GM23338 (cell line): ENCODE measurements around the gene TEX30. TPM values are rescaled to one million over a fixed set of nuclear protein-coding genes. Genes with fewer than 3 reads are reported as not detected.

Source experiments
- ATAC-seq: fragments of 200-7000 bp; cut with Tn5 transposase; 3 replicates; pipeline ENCODE4 v1.9.1; 2020
- DNase-seq: peaks from one replicate; pipeline ENCODE4 v3.0.0-alpha.2; 2015; ENCODE audit warnings: low spot score
- H2AFZ ChIP-seq: fragments of 200-600 bp; sonication (generic); 2 replicates; pipeline ENCODE4 v1.8.0; 2016; ENCODE audit warnings: antibody characterized with exemption, mild to moderate bottlenecking, moderate library complexity
- H3F3A ChIP-seq: fragments of 200-600 bp; sonication (generic); replicated peaks from 2 replicates; pipeline ENCODE4 v1.8.0; 2017; ENCODE audit warnings: antibody characterized with exemption, mixed run types, low read depth
- H3K27ac ChIP-seq: fragments of 200-600 bp; sonication (generic); 2 replicates; pipeline ENCODE4 v1.6.1; 2016; ENCODE audit warnings: low read depth
- H3K27me3 ChIP-seq: fragments of 200-600 bp; sonication (generic); 2 replicates; pipeline ENCODE4 v1.8.0; 2016; ENCODE audit warnings: mild to moderate bottlenecking, mixed run types, moderate library complexity; ENCODE audit not compliant: insufficient read depth
- H3K36me3 ChIP-seq: fragments of 200-600 bp; sonication (generic); 2 replicates; pipeline ENCODE4 v1.8.0; 2016; ENCODE audit warnings: mild to moderate bottlenecking; ENCODE audit not compliant: insufficient read depth
- H3K4me1 ChIP-seq: fragments of 200-600 bp; sonication (generic); 2 replicates; pipeline ENCODE4 v1.8.0; 2016; ENCODE audit warnings: mild to moderate bottlenecking, moderate library complexity; ENCODE audit not compliant: insufficient read depth
- H3K4me2 ChIP-seq: fragments of 200-600 bp; sonication (generic); 2 replicates; pipeline ENCODE4 v1.7.1; 2017; ENCODE audit warnings: mixed run types
- H3K4me3 ChIP-seq: fragments of 200-600 bp; sonication (generic); 2 replicates; pipeline ENCODE4 v1.6.1; 2016; ENCODE audit warnings: mixed run types
- H3K79me2 ChIP-seq: fragments of 200-600 bp; sonication (generic); replicated peaks from 2 replicates; pipeline ENCODE4 v1.8.0; 2017; ENCODE audit warnings: mild to moderate bottlenecking; ENCODE audit not compliant: insufficient read depth
- H3K9me2 ChIP-seq: fragments of 200-600 bp; sonication (generic); 2 replicates; pipeline ENCODE4 v1.8.0; 2017; ENCODE audit not compliant: insufficient read depth
- H4K20me1 ChIP-seq: fragments of 200-600 bp; sonication (generic); replicated peaks from 2 replicates; pipeline ENCODE4 v1.8.0; 2017; ENCODE audit warnings: mild to moderate bottlenecking; ENCODE audit not compliant: insufficient read depth
- H3K27ac Mint-ChIP-seq: 2 replicates; pipeline ENCODE4 v1.8.0; 2020; ENCODE audit warnings: inconsistent platforms, mild to moderate bottlenecking, moderate library complexity, mixed read lengths
- H3K27me3 Mint-ChIP-seq: 3 replicates; pipeline ENCODE4 v1.8.0; 2022; ENCODE audit warnings: low read depth, mild to moderate bottlenecking, moderate library complexity, mixed read lengths, inconsistent platforms; ENCODE audit not compliant: insufficient read depth, poor library complexity
- H3K36me3 Mint-ChIP-seq: 3 replicates; pipeline ENCODE4 v1.8.0; 2021; ENCODE audit warnings: low read depth, mild to moderate bottlenecking, inconsistent platforms, moderate library complexity, mixed read lengths
- H3K4me1 Mint-ChIP-seq: 3 replicates; pipeline ENCODE4 v1.8.0; 2020; ENCODE audit warnings: mild to moderate bottlenecking, inconsistent platforms, mixed read lengths
- H3K4me3 Mint-ChIP-seq: 3 replicates; pipeline ENCODE4 v1.8.0; 2021; ENCODE audit warnings: moderate library complexity, mild to moderate bottlenecking, inconsistent platforms, mixed read lengths
- H3K9me3 Mint-ChIP-seq: 3 replicates; pipeline ENCODE4 v1.8.0; 2020; ENCODE audit warnings: moderate library complexity, mild to moderate bottlenecking, inconsistent platforms, mixed read lengths
- CREB1 ChIP-seq: fragments of 250-450 bp; sonication (Bioruptor Pico); IDR thresholded peaks from 2 replicates; pipeline ENCODE4 v1.5.0; 2020; ENCODE audit warnings: low read depth, mild to moderate bottlenecking, moderate library complexity
- EZH2 ChIP-seq: fragments of 200-600 bp; sonication (generic); IDR thresholded peaks from one replicate; pipeline ENCODE4 v1.8.0; 2017; ENCODE audit warnings: antibody characterized with exemption, mild to moderate bottlenecking, low read depth; ENCODE audit not compliant: unreplicated experiment
- EZH2phosphoT487 ChIP-seq: fragments of 200-600 bp; sonication (generic); IDR thresholded peaks from one replicate; pipeline ENCODE4 v1.8.1; 2018; ENCODE audit warnings: antibody characterized with exemption; ENCODE audit not compliant: unreplicated experiment
- JUNB ChIP-seq: IDR thresholded peaks from one replicate; pipeline ENCODE4 v1.6.1; 2016; ENCODE audit warnings: antibody characterized with exemption; ENCODE audit not compliant: unreplicated experiment
- NANOG ChIP-seq: IDR thresholded peaks from 2 replicates; pipeline ENCODE4 v1.6.1; 2016; ENCODE audit warnings: antibody characterized with exemption, borderline replicate concordance
- POLR2AphosphoS5 ChIP-seq: IDR thresholded peaks from 2 replicates; pipeline ENCODE4 v1.6.1; 2016; ENCODE audit warnings: antibody characterized with exemption, low read depth
- STAT1 ChIP-seq: IDR thresholded peaks from one replicate; pipeline ENCODE4 v1.6.1; 2016; ENCODE audit warnings: antibody characterized with exemption; ENCODE audit not compliant: unreplicated experiment
- ZNF331 ChIP-seq: fragments of 250-450 bp; sonication (Bioruptor Pico); IDR thresholded peaks from 2 replicates; pipeline ENCODE4 v1.5.0; 2020; ENCODE audit warnings: low read depth, mild to moderate bottlenecking, moderate library complexity
- polyA plus RNA-seq: library from polyadenylated mRNA; unstranded; fragments of >200 nt; fragmentation: Nextera tagmentation; extraction: Ambion mirVana; gene quantifications from 2 replicates; pipeline ENCODE4 v1.2.1, GENCODE V29; 2016
- total RNA-seq: library from RNA; depleted of rRNA; stranded (reverse); fragments of >200 nt; shearing (Covaris generic); gene quantifications from 2 replicates; pipeline ENCODE4 v1.2.3, GENCODE V29; 2014
- TF ChIP-seq, protein P1 (sequence below): IDR thresholded peaks from one replicate; pipeline ENCODE4 v1.6.1; 2018; ENCODE audit warnings: antibody characterized with exemption; ENCODE audit not compliant: unreplicated experiment
- TF ChIP-seq, protein P2 (sequence below): IDR thresholded peaks from 2 replicates; pipeline ENCODE4 v1.6.1; 2016; ENCODE audit warnings: antibody characterized with exemption

Gene TEX30
- total and polyA plus RNA-seq, 2 experiments from 2014 or later: 6.3 to 28.2 TPM

DNA sequence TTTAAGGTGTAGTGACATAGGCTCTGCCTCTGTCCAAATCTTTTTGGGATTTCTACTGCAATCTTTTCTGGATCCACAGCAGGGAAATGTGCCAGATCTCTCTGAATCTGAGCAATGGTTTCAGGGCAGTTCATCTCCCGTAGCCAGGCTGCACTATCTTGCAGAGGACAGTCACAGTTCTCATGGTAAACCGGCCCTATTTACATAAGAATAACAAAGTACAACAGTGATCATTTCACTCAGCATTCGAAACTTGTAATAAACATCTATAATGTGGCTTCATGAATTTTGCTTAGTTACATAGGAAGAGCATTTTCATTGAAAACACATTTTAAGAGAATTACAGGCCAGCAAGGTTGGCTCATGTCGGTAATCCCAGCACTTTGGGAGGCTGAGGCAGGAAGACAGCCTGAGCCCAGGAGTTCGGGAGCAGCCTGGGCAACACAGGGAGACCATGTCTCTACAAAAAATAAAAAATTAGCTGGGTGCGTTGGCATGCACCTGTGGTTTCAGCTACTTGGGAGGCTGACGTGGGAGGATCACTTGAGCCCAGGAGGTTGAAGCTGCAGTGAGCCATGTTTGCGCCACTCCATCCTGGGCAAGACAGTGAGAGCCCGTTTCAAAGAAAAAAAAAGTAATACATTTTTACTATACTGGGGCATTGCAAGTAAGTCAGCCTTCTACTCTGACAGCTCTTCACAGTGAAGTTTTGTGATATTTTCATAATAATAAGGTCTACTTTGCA is 20.2 kb upstream of the TEX30 start:
- Histone ChIP-seq H3K79me2 (peaks cover 9% of the 10 kb centered on the region; the same call in 1 of the 2 replicates), H2AFZ (no peak overlapping the region), H3F3A (no peaks in the 10 kb centered on the region; the same call in 1 of the 2 replicates), H3K27ac (peak overlapping the region; percentile 40), H3K4me1 (peaks cover 30% of the 10 kb centered on the region), H3K4me2 (peak overlapping the region; percentile 5), H3K27me3 (peaks cover 20% of the 10 kb centered on the region), H3K36me3 (peaks cover 3% of the 10 kb centered on the region; the same call in 1 of the 2 replicates), H3K4me3 (peak overlapping the region; percentile 21), H4K20me1 (peaks cover 6% of the 10 kb centered on the region; the same call in 1 of the 2 replicates), H3K9me2 (no peaks in the 10 kb centered on the region)
- H3K9me3 Mint-ChIP-seq: no peaks in the 10 kb centered on the region
- H3K4me1 Mint-ChIP-seq: peaks cover 24% of the 10 kb centered on the region
- no peak overlapping the region for H3K27ac Mint-ChIP-seq
- peak overlapping the region; percentile 27 for H3K4me3 Mint-ChIP-seq
- DNase-seq (peak; percentile 64), ATAC-seq (peak; percentile 95)
- TF ChIP-seq EZH2 (no peak), NANOG (peak; percentile 84)
- peaks cover 17% of the 10 kb centered on the region for H3K36me3 Mint-ChIP-seq
- peaks cover 11% of the 10 kb centered on the region for H3K27me3 Mint-ChIP-seq

DNA sequence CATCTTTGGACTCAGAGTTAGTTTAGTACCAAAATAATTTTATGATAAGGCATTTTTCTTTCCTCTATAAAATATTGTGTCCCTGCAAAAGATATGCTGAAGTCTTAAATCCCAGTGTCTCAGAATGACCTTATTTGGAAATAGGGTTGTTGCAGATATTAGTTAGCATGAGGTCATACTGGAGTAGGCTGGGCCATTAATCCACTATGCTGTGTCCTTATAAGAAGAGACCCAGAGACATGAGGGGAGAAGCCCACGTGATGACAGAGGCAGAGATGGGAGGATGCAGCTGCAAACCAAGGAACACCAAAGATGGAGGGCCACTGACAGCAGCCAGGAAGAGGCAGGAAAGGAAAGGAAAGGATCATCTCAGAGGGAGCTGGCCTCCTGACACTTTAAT is 18.8 kb upstream of the TEX30 start:
- H3K4me1 Mint-ChIP-seq: peaks cover 24% of the 10 kb centered on the region
- Histone ChIP-seq H2AFZ (no peak overlapping the region), H3K27me3 (peaks cover 10% of the 10 kb centered on the region), H3K36me3 (peaks cover 3% of the 10 kb centered on the region; the same call in 1 of the 2 replicates), H3K4me1 (peaks cover 24% of the 10 kb centered on the region), H3K27ac (no peak overlapping the region), H3K79me2 (peaks cover 6% of the 10 kb centered on the region; the same call in 1 of the 2 replicates), H3K4me3 (no peak overlapping the region), H4K20me1 (peaks cover 6% of the 10 kb centered on the region; the same call in 1 of the 2 replicates), H3K4me2 (no peak overlapping the region), H3F3A (no peaks in the 10 kb centered on the region; the same call in 1 of the 2 replicates), H3K9me2 (no peaks in the 10 kb centered on the region)
- no peak for ATAC-seq
- H3K27me3 Mint-ChIP-seq: peaks cover 11% of the 10 kb centered on the region
- no peak for DNase-seq
- H3K9me3 Mint-ChIP-seq: no peaks in the 10 kb centered on the region
- H3K36me3 Mint-ChIP-seq: peaks cover 24% of the 10 kb centered on the region
- H3K4me3 Mint-ChIP-seq: no peak overlapping the region; the same call in 2 of the 3 replicates
- no peak overlapping the region for H3K27ac Mint-ChIP-seq
- TF ChIP-seq, protein P1, sequence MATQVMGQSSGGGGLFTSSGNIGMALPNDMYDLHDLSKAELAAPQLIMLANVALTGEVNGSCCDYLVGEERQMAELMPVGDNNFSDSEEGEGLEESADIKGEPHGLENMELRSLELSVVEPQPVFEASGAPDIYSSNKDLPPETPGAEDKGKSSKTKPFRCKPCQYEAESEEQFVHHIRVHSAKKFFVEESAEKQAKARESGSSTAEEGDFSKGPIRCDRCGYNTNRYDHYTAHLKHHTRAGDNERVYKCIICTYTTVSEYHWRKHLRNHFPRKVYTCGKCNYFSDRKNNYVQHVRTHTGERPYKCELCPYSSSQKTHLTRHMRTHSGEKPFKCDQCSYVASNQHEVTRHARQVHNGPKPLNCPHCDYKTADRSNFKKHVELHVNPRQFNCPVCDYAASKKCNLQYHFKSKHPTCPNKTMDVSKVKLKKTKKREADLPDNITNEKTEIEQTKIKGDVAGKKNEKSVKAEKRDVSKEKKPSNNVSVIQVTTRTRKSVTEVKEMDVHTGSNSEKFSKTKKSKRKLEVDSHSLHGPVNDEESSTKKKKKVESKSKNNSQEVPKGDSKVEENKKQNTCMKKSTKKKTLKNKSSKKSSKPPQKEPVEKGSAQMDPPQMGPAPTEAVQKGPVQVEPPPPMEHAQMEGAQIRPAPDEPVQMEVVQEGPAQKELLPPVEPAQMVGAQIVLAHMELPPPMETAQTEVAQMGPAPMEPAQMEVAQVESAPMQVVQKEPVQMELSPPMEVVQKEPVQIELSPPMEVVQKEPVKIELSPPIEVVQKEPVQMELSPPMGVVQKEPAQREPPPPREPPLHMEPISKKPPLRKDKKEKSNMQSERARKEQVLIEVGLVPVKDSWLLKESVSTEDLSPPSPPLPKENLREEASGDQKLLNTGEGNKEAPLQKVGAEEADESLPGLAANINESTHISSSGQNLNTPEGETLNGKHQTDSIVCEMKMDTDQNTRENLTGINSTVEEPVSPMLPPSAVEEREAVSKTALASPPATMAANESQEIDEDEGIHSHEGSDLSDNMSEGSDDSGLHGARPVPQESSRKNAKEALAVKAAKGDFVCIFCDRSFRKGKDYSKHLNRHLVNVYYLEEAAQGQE: no peak
- TF ChIP-seq POLR2AphosphoS5 (no peak), STAT1 (no peak), JUNB (no peak), NANOG (no peak), EZH2phosphoT487 (no peak), ZNF331 (no peak), CREB1 (no peak), EZH2 (no peak)
- TF ChIP-seq, protein P2, sequence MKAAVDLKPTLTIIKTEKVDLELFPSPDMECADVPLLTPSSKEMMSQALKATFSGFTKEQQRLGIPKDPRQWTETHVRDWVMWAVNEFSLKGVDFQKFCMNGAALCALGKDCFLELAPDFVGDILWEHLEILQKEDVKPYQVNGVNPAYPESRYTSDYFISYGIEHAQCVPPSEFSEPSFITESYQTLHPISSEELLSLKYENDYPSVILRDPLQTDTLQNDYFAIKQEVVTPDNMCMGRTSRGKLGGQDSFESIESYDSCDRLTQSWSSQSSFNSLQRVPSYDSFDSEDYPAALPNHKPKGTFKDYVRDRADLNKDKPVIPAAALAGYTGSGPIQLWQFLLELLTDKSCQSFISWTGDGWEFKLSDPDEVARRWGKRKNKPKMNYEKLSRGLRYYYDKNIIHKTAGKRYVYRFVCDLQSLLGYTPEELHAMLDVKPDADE: no peak
